ENCODE measurements around the gene DCP1B.

DCP1B gene

GRCh38 chr12:2004113-2004929, at the start of gene DCP1B:
Gene DCP1B, minus strand, starts transcription at chr12:2004457. Its CDS starts 26 bp downstream, at chr12:2004431.
- H3K27ac Mint-ChIP-seq, result peak within 1 kb of the TSS; percentile 98
- H3K27me3 Mint-ChIP-seq, result no peaks in the 10 kb centered on the region
- peaks cover 36% of the 10 kb centered on the region for H3K4me1 Mint-ChIP-seq
- H3K9me3 Mint-ChIP-seq, result no peaks in the 10 kb centered on the region
- no peaks in the 10 kb centered on the region for H3K36me3 Mint-ChIP-seq
- peak within 1 kb of the TSS; percentile 95 for H3K4me3 Mint-ChIP-seq

- Mint-ChIP-seq H3K4me3 (no peak overlapping the region), H3K27me3 (peaks cover 54% of the 10 kb centered on the region), H3K4me1 (peaks cover 24% of the 10 kb centered on the region), H3K9me3 (no peaks in the 10 kb centered on the region), H3K27ac (no peak overlapping the region), H3K36me3 (no peaks in the 10 kb centered on the region)
Measured at GRCh38 chr12:2053691-2054090, 49.4 kb upstream of the DCP1B start.

GRCh38 chr12:2052826-2053678, 48.8 kb upstream of the DCP1B start, which contains the start of gene CACNA1C:
Gene CACNA1C, plus strand, starts transcription at chr12:2052987. Its CDS starts 576 bp downstream, at chr12:2053563.
- H3K27ac Mint-ChIP-seq, result peak within 1 kb of the TSS; percentile 80
- H3K9me3 Mint-ChIP-seq, result no peaks in the 10 kb centered on the region
- peaks cover 24% of the 10 kb centered on the region for H3K4me1 Mint-ChIP-seq
- peak within 1 kb of the TSS; percentile 86 for H3K4me3 Mint-ChIP-seq
- no peaks in the 10 kb centered on the region for H3K36me3 Mint-ChIP-seq
- H3K27me3 Mint-ChIP-seq, result peaks cover 57% of the 10 kb centered on the region

- Mint-ChIP-seq H3K36me3 (no peaks in the 10 kb centered on the region), H3K4me3 (peak overlapping the region; percentile 86), H3K4me1 (peaks cover 24% of the 10 kb centered on the region), H3K9me3 (no peaks in the 10 kb centered on the region), H3K27me3 (peaks cover 51% of the 10 kb centered on the region), H3K27ac (peak overlapping the region; percentile 80)
Measured at GRCh38 chr12:2051700-2052621, 47.7 kb upstream of the DCP1B start.

- peaks cover 40% of the 10 kb centered on the region for H3K27me3 Mint-ChIP-seq
- peaks cover 24% of the 10 kb centered on the region for H3K4me1 Mint-ChIP-seq
- no peaks in the 10 kb centered on the region for H3K9me3 Mint-ChIP-seq
- no peak overlapping the region for H3K27ac Mint-ChIP-seq
- H3K36me3 Mint-ChIP-seq, result no peaks in the 10 kb centered on the region
- H3K4me3 Mint-ChIP-seq, result no peak overlapping the region
Measured at GRCh38 chr12:2049604-2050540, 45.6 kb upstream of the DCP1B start.

- no peak overlapping the region for H3K27ac Mint-ChIP-seq
- H3K36me3 Mint-ChIP-seq, result no peaks in the 10 kb centered on the region
- peaks cover 11% of the 10 kb centered on the region for H3K4me1 Mint-ChIP-seq
- no peaks in the 10 kb centered on the region for H3K9me3 Mint-ChIP-seq
- no peak overlapping the region for H3K4me3 Mint-ChIP-seq
- peaks cover 36% of the 10 kb centered on the region for H3K27me3 Mint-ChIP-seq
Measured at GRCh38 chr12:2047752-2048151, 43.5 kb upstream of the DCP1B start.

- Mint-ChIP-seq H3K27me3 (peaks cover 40% of the 10 kb centered on the region), H3K27ac (no peak overlapping the region), H3K4me1 (peaks cover 11% of the 10 kb centered on the region), H3K4me3 (no peak overlapping the region), H3K36me3 (no peaks in the 10 kb centered on the region), H3K9me3 (no peaks in the 10 kb centered on the region)
Measured at GRCh38 chr12:2046957-2047356, 42.7 kb upstream of the DCP1B start.

- Mint-ChIP-seq H3K36me3 (no peaks in the 10 kb centered on the region), H3K9me3 (no peaks in the 10 kb centered on the region), H3K27ac (no peak overlapping the region), H3K27me3 (peaks cover 19% of the 10 kb centered on the region), H3K4me1 (no peaks in the 10 kb centered on the region), H3K4me3 (no peak overlapping the region)
Measured at GRCh38 chr12:2044165-2044564, 39.9 kb upstream of the DCP1B start.

- Mint-ChIP-seq H3K4me1 (no peaks in the 10 kb centered on the region), H3K4me3 (no peak overlapping the region), H3K36me3 (no peaks in the 10 kb centered on the region), H3K27ac (no peak overlapping the region), H3K27me3 (peaks cover 13% of the 10 kb centered on the region), H3K9me3 (no peaks in the 10 kb centered on the region)
Measured at GRCh38 chr12:2043054-2043453, 38.8 kb upstream of the DCP1B start.

- peaks cover 17% of the 10 kb centered on the region for H3K27me3 Mint-ChIP-seq
- no peaks in the 10 kb centered on the region for H3K36me3 Mint-ChIP-seq
- no peak overlapping the region for H3K4me3 Mint-ChIP-seq
Measured at GRCh38 chr12:2039034-2039433, 34.8 kb upstream of the DCP1B start.

GRCh38 chr12:2035431-2036055, 31.3 kb upstream of the DCP1B start:
- Mint-ChIP-seq H3K27ac (no peak overlapping the region), H3K36me3 (no peaks in the 10 kb centered on the region), H3K27me3 (peaks cover 15% of the 10 kb centered on the region), H3K4me1 (peaks cover 14% of the 10 kb centered on the region), H3K9me3 (no peaks in the 10 kb centered on the region), H3K4me3 (peak overlapping the region; percentile 69)

More at GRCh38 chr12:2039034-2039433, 34.8 kb upstream of the DCP1B start:
- H3K9me3 Mint-ChIP-seq, result no peaks in the 10 kb centered on the region
- no peak overlapping the region for H3K27ac Mint-ChIP-seq
- H3K4me1 Mint-ChIP-seq, result peaks cover 14% of the 10 kb centered on the region

GRCh38 chr12:2034633-2035430, 30.6 kb upstream of the DCP1B start:
- Mint-ChIP-seq H3K4me3 (peak overlapping the region; percentile 69), H3K27ac (peak overlapping the region; percentile 66), H3K9me3 (no peaks in the 10 kb centered on the region), H3K27me3 (peaks cover 16% of the 10 kb centered on the region), H3K36me3 (no peaks in the 10 kb centered on the region), H3K4me1 (peaks cover 14% of the 10 kb centered on the region)

GRCh38 chr12:2032506-2032905, 28.2 kb upstream of the DCP1B start:
- no peaks in the 10 kb centered on the region for H3K36me3 Mint-ChIP-seq
- H3K4me3 Mint-ChIP-seq, result no peak overlapping the region
- H3K27ac Mint-ChIP-seq, result no peak overlapping the region
- peaks cover 14% of the 10 kb centered on the region for H3K4me1 Mint-ChIP-seq
- peaks cover 16% of the 10 kb centered on the region for H3K27me3 Mint-ChIP-seq
- H3K9me3 Mint-ChIP-seq, result no peaks in the 10 kb centered on the region
